GM06990 (cell line): ENCODE measurements around the gene TBC1D17.

Experiments used
- DNase-seq: peaks from one replicate; pipeline ENCODE4 v3.0.0-alpha.2; 2011; ENCODE audit not compliant: insufficient read length; ENCODE audit errors: extremely low read depth
- H3K27me3 ChIP-seq: replicated peaks from 2 replicates; pipeline ENCODE4 v1.6.0; 2011; ENCODE audit warnings: low read length; ENCODE audit not compliant: control insufficient read depth, insufficient read depth
- H3K36me3 ChIP-seq: 2 replicates; pipeline ENCODE4 v1.5.1; 2011; ENCODE audit warnings: low read length; ENCODE audit not compliant: control insufficient read depth, insufficient read depth
- H3K4me3 ChIP-seq: replicated peaks from 2 replicates; pipeline ENCODE4 v1.5.1; 2011; ENCODE audit warnings: low read depth, mild to moderate bottlenecking, control low read depth, low read length
- TF ChIP-seq, protein P1 (sequence below): IDR thresholded peaks from 2 replicates; pipeline ENCODE4 v1.5.1; 2011; ENCODE audit warnings: low read length, control low read depth, mild to moderate bottlenecking, inconsistent platforms; ENCODE audit not compliant: insufficient read depth, poor library complexity, severe bottlenecking

Gene TBC1D17

GRCh38 chr19:49852631-49853126 is 24.8 kb upstream of the TBC1D17 start:
- TF ChIP-seq, protein P1, sequence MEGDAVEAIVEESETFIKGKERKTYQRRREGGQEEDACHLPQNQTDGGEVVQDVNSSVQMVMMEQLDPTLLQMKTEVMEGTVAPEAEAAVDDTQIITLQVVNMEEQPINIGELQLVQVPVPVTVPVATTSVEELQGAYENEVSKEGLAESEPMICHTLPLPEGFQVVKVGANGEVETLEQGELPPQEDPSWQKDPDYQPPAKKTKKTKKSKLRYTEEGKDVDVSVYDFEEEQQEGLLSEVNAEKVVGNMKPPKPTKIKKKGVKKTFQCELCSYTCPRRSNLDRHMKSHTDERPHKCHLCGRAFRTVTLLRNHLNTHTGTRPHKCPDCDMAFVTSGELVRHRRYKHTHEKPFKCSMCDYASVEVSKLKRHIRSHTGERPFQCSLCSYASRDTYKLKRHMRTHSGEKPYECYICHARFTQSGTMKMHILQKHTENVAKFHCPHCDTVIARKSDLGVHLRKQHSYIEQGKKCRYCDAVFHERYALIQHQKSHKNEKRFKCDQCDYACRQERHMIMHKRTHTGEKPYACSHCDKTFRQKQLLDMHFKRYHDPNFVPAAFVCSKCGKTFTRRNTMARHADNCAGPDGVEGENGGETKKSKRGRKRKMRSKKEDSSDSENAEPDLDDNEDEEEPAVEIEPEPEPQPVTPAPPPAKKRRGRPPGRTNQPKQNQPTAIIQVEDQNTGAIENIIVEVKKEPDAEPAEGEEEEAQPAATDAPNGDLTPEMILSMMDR, result no peak
- DNase-seq, result no peak

DNA sequence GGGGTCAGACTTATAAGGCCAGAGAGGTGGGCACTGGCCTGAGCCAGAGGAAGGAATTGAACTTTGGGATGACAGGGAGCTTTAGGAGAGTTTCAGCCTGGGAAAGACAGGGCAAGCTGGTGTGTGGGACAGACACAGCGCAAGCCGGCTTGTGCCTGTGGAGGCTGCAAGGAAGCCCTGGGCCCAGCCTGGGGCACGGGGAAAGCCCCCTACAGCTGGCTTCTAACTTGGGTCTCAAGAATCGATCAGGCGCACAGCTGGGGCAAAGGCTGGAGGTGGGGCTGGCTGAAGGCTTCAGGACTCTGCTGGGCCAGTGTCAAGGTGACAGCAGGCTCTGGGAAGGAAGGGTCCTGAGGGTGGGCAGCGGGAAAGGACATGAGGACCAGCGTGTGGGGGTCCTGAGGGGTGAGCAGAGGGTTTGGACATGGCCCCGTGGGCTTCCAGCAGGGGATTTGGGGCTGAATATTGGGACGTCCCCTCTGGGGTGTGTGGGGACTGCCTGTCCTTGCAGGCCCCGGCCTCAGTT is 23.6 kb upstream of the TBC1D17 start:
- no peaks in the 10 kb centered on the region for H3K27me3 ChIP-seq
- H3K4me3 ChIP-seq, result no peak overlapping the region
- peaks cover 20% of the 10 kb centered on the region for H3K36me3 ChIP-seq
- TF ChIP-seq, protein P1, result no peak
- no peak for DNase-seq

More at GRCh38 chr19:49852631-49853126, 24.8 kb upstream of the TBC1D17 start:
- Histone ChIP-seq H3K36me3 (peaks cover 11% of the 10 kb centered on the region), H3K27me3 (no peaks in the 10 kb centered on the region), H3K4me3 (no peak overlapping the region)

- H3K27me3 ChIP-seq, result no peaks in the 10 kb centered on the region
- H3K36me3 ChIP-seq, result peaks cover 21% of the 10 kb centered on the region
- TF ChIP-seq, protein P1, result no peak
- DNase-seq, result no peak
- no peak overlapping the region for H3K4me3 ChIP-seq
Observed at GRCh38 chr19:49854378-49855263, 22.9 kb upstream of the TBC1D17 start.

- no peak for DNase-seq
Observed at GRCh38 chr19:49855277-49855675, 22.2 kb upstream of the TBC1D17 start.

DNA sequence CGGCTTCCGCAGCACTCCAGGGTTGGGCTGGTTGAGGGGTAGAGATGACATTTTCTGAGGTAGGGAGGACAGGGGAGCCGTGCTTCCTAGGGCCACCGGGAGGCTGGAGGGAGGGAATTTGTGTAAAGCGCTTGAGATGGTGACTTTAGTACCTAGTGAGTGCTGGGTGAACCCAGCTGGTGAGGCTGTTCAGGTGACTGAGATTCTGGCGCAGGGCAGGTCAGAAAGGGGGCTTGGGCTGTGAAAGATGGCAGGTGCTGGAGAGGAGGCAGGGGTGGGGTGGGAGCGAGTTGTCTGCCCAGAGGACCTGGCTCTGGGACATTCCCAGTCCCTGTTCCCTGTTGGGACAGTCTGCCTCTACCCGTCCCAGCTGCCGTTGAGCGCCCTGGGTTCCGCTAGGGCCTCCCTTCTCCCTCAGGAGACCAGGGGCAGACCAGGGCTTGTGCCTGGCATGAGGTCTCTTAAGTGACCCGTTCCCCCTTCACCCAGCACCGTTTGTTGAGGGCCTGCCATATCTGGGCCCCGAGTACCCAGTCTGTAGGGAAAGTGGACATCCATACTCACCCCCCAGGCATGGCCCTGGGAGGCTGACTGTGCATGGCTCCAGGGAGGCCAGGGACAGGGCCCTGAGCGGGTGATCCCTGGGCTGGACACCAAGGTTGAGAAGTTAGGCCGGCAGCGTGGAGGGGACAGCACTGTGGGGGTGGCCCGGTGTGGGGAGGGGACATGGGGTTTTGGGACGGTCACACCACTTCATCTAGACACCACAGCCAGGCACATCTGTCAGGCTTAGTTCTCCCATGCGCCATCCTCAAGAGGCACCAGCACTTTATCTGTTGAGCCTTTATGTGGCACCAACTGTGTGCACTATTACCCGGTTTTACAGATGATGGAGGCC is 21.6 kb upstream of the TBC1D17 start:
- Histone ChIP-seq H3K36me3 (peaks cover 28% of the 10 kb centered on the region), H3K27me3 (no peaks in the 10 kb centered on the region), H3K4me3 (no peak overlapping the region)
- TF ChIP-seq, protein P1, result no peak
- no peak for DNase-seq

More at GRCh38 chr19:49855277-49855675, 22.2 kb upstream of the TBC1D17 start:
- Histone ChIP-seq H3K36me3 (peaks cover 25% of the 10 kb centered on the region), H3K4me3 (no peak overlapping the region), H3K27me3 (no peaks in the 10 kb centered on the region)
- TF ChIP-seq, protein P1, result no peak
